Adipocyte (in vitro differentiated cells): ENCODE measurements around the gene OTOG.

Experiments used
- DNase-seq: peaks from one replicate; pipeline ENCODE4 v3.0.0-alpha.2; 2015; ENCODE audit warnings: low read depth
- H3K27me3 ChIP-seq: replicated peaks from 2 replicates; pipeline ENCODE4 v1.7.0; 2013; ENCODE audit warnings: mild to moderate bottlenecking, low read length, moderate library complexity; ENCODE audit not compliant: control insufficient read depth, insufficient read depth
- H3K36me3 ChIP-seq: 2 replicates; pipeline ENCODE4 v1.7.0; 2013; ENCODE audit warnings: low read length, mild to moderate bottlenecking, moderate library complexity; ENCODE audit not compliant: control insufficient read depth, insufficient read depth, severe bottlenecking
- H3K4me1 ChIP-seq: 2 replicates; pipeline ENCODE4 v1.7.0; 2013; ENCODE audit warnings: mild to moderate bottlenecking, low read length, moderate library complexity; ENCODE audit not compliant: control insufficient read depth, insufficient read depth
- H3K4me3 ChIP-seq: 2 replicates; pipeline ENCODE4 v1.7.0; 2013; ENCODE audit warnings: mild to moderate bottlenecking, low read length, moderate library complexity
- H3K9ac ChIP-seq: 2 replicates; pipeline ENCODE4 v1.7.0; 2013; ENCODE audit warnings: mild to moderate bottlenecking, low read length, moderate library complexity
- H3K9me3 ChIP-seq: 2 replicates; pipeline ENCODE4 v1.7.0; 2013; ENCODE audit warnings: mild to moderate bottlenecking, low read length, moderate library complexity; ENCODE audit not compliant: control insufficient read depth

Gene OTOG

GRCh38 chr11:17641792-17642350 is 94.8 kb downstream of the OTOG start:
- Histone ChIP-seq H3K9ac (no peak overlapping the region), H3K9me3 (no peaks in the 10 kb centered on the region), H3K36me3 (no peaks in the 10 kb centered on the region), H3K4me3 (no peak overlapping the region), H3K27me3 (peaks cover 25% of the 10 kb centered on the region), H3K4me1 (no peaks in the 10 kb centered on the region)
- DNase-seq, result no peak

- Histone ChIP-seq H3K4me1 (no peaks in the 10 kb centered on the region), H3K9ac (no peak overlapping the region), H3K27me3 (peaks cover 22% of the 10 kb centered on the region), H3K4me3 (no peak overlapping the region), H3K36me3 (no peaks in the 10 kb centered on the region), H3K9me3 (peaks cover 3% of the 10 kb centered on the region)
- no peak for DNase-seq
Measured at GRCh38 chr11:17642370-17642769, 95.3 kb downstream of the OTOG start.

- no peak overlapping the region for H3K4me3 ChIP-seq
- H3K4me1 ChIP-seq, result no peaks in the 10 kb centered on the region
- peaks cover 16% of the 10 kb centered on the region for H3K27me3 ChIP-seq
- no peak for DNase-seq
- peaks cover 9% of the 10 kb centered on the region for H3K9me3 ChIP-seq
- H3K9ac ChIP-seq, result no peak overlapping the region
- H3K36me3 ChIP-seq, result no peaks in the 10 kb centered on the region
Measured at GRCh38 chr11:17642980-17643379, 95.9 kb downstream of the OTOG start.

GRCh38 chr11:17643506-17644405 is 96.7 kb downstream of the OTOG start:
- DNase-seq, result no peak
- Histone ChIP-seq H3K36me3 (no peaks in the 10 kb centered on the region), H3K4me1 (no peaks in the 10 kb centered on the region), H3K9me3 (peaks cover 17% of the 10 kb centered on the region), H3K4me3 (no peak overlapping the region), H3K27me3 (peaks cover 13% of the 10 kb centered on the region), H3K9ac (no peak overlapping the region)

- Histone ChIP-seq H3K4me1 (peaks cover 6% of the 10 kb centered on the region), H3K27me3 (peaks cover 7% of the 10 kb centered on the region), H3K9me3 (peaks cover 18% of the 10 kb centered on the region), H3K4me3 (no peak overlapping the region), H3K9ac (no peak overlapping the region), H3K36me3 (no peaks in the 10 kb centered on the region)
- no peak for DNase-seq
Measured at GRCh38 chr11:17645190-17645970, 98.3 kb downstream of the OTOG start.

- H3K4me3 ChIP-seq, result no peak overlapping the region
- no peak for DNase-seq
- no peak overlapping the region for H3K9ac ChIP-seq
- H3K27me3 ChIP-seq, result peaks cover 16% of the 10 kb centered on the region
- H3K9me3 ChIP-seq, result peaks cover 18% of the 10 kb centered on the region
- H3K36me3 ChIP-seq, result no peaks in the 10 kb centered on the region
- H3K4me1 ChIP-seq, result peaks cover 8% of the 10 kb centered on the region
Measured at GRCh38 chr11:17646451-17647145, 99.5 kb downstream of the OTOG start.

GRCh38 chr11:17648528-17648927 is 101.5 kb downstream of the OTOG start:
- Histone ChIP-seq H3K36me3 (no peaks in the 10 kb centered on the region), H3K27me3 (peaks cover 23% of the 10 kb centered on the region), H3K4me3 (no peak overlapping the region), H3K9ac (no peak overlapping the region), H3K9me3 (peaks cover 18% of the 10 kb centered on the region), H3K4me1 (peaks cover 8% of the 10 kb centered on the region)
- DNase-seq, result no peak

- Histone ChIP-seq H3K4me3 (no peak overlapping the region), H3K9ac (no peak overlapping the region), H3K9me3 (peaks cover 18% of the 10 kb centered on the region), H3K27me3 (peaks cover 23% of the 10 kb centered on the region), H3K36me3 (no peaks in the 10 kb centered on the region), H3K4me1 (peaks cover 8% of the 10 kb centered on the region)
- DNase-seq, result no peak
Measured at GRCh38 chr11:17649261-17649660, 102.2 kb downstream of the OTOG start.

- no peaks in the 10 kb centered on the region for H3K36me3 ChIP-seq
- H3K4me1 ChIP-seq, result peaks cover 8% of the 10 kb centered on the region
- H3K9ac ChIP-seq, result no peak overlapping the region
- no peak for DNase-seq
- no peak overlapping the region for H3K4me3 ChIP-seq
- peaks cover 23% of the 10 kb centered on the region for H3K27me3 ChIP-seq
- peaks cover 20% of the 10 kb centered on the region for H3K9me3 ChIP-seq
Measured at GRCh38 chr11:17649696-17650095, 102.6 kb downstream of the OTOG start.

- peaks cover 27% of the 10 kb centered on the region for H3K9me3 ChIP-seq
- H3K4me3 ChIP-seq, result no peak overlapping the region
- no peak overlapping the region for H3K9ac ChIP-seq
- DNase-seq, result peak; percentile 9
- peaks cover 8% of the 10 kb centered on the region for H3K4me1 ChIP-seq
- no peaks in the 10 kb centered on the region for H3K36me3 ChIP-seq
- H3K27me3 ChIP-seq, result peaks cover 23% of the 10 kb centered on the region
Measured at GRCh38 chr11:17650127-17650911, 103.3 kb downstream of the OTOG start.
